IMR-90 (cell line): ENCODE measurements around the gene MEF2C. TPM values are rescaled to one million over a fixed set of nuclear protein-coding genes. Genes with fewer than 3 reads are reported as not detected.

Experiments used
- ATAC-seq: fragments of 200-7000 bp; cut with Tn5 transposase; 2 replicates; pipeline ENCODE4 v1.9.1; 2020; ENCODE audit warnings: low read depth, mild to moderate bottlenecking, moderate library complexity
- BruUV-seq: library from RNA; stranded (reverse); fragments of 400-500 nt; replicated peaks from 2 replicates; lab custom pipeline; 2021; lab: Mats Ljungman, UMichigan
- CTCF ChIA-PET: fragments of 300-600 bp; formaldehyde crosslinking; extraction: SDS; loops from one replicate; lab custom pipeline; 2021; ENCODE audit warnings: antibody characterized with exemption; lab: Yijun Ruan, JAX
- POLR2A ChIA-PET: fragments of 300-600 bp; sonication (Branson Sonifier 250); formaldehyde crosslinking; loops from one replicate; lab custom pipeline; 2022; ENCODE audit warnings: antibody characterized with exemption; ENCODE audit not compliant: unreplicated experiment; lab: Charles Lee
- DNase-seq: peaks from one replicate; pipeline ENCODE4 v3.0.0; 2013
- H2AFZ ChIP-seq: replicated peaks from 2 replicates; pipeline ENCODE3; 2013; ENCODE audit warnings: low read length, mild to moderate bottlenecking; ENCODE audit not compliant: poor library complexity
- H2AK5ac ChIP-seq: 2 replicates; pipeline ENCODE4 v1.6.1; 2013; ENCODE audit warnings: low read depth, low read length, inconsistent platforms
- H2AK9ac ChIP-seq: replicated peaks from 2 replicates; pipeline ENCODE3; 2013; ENCODE audit warnings: mild to moderate bottlenecking, low read depth, low read length, moderate library complexity; ENCODE audit not compliant: poor library complexity
- H2BK120ac ChIP-seq: 2 replicates; pipeline ENCODE4 v1.6.1; 2013; ENCODE audit warnings: low read depth, low read length, inconsistent platforms
- H2BK15ac ChIP-seq: 3 replicates; pipeline ENCODE4 v1.6.1; 2013; ENCODE audit warnings: low read depth, low read length, inconsistent platforms
- H2BK20ac ChIP-seq: 2 replicates; pipeline ENCODE4 v1.6.1; 2013; ENCODE audit warnings: low read depth, mild to moderate bottlenecking, inconsistent platforms, low read length, moderate library complexity
- H2BK5ac ChIP-seq: 2 replicates; pipeline ENCODE4 v1.6.1; 2013; ENCODE audit warnings: mild to moderate bottlenecking, low read depth, low read length, inconsistent platforms; ENCODE audit not compliant: poor library complexity, severe bottlenecking
- H3K14ac ChIP-seq: replicated peaks from 2 replicates; pipeline ENCODE4 v1.6.1; 2013; ENCODE audit warnings: low read depth, low read length, inconsistent platforms
- H3K18ac ChIP-seq: 2 replicates; pipeline ENCODE4 v1.6.1; 2013; ENCODE audit warnings: low read depth, low read length, control low read depth
- H3K23ac ChIP-seq: 2 replicates; pipeline ENCODE4 v1.6.1; 2013; ENCODE audit warnings: low read depth, low read length, inconsistent platforms
- H3K27ac ChIP-seq: 2 replicates; pipeline ENCODE4 v1.5.1; 2013; ENCODE audit warnings: mild to moderate bottlenecking, control low read depth, low read length; ENCODE audit not compliant: insufficient read depth
- H3K27me3 ChIP-seq: 2 replicates; pipeline ENCODE4 v1.6.1; 2013; ENCODE audit warnings: low read length; ENCODE audit not compliant: control insufficient read depth, insufficient read depth
- H3K36me3 ChIP-seq: 2 replicates; pipeline ENCODE4 v1.6.1; 2013; ENCODE audit warnings: low read length, mixed read lengths; ENCODE audit not compliant: control insufficient read depth, insufficient read depth
- H3K4ac ChIP-seq: 2 replicates; pipeline ENCODE4 v1.6.1; 2013; ENCODE audit warnings: low read depth, low read length, inconsistent platforms
- H3K4me1 ChIP-seq: 2 replicates; pipeline ENCODE4 v1.6.1; 2013; ENCODE audit warnings: low read length, mixed read lengths; ENCODE audit not compliant: control insufficient read depth, insufficient read depth
- H3K4me2 ChIP-seq: 2 replicates; pipeline ENCODE4 v1.6.1; 2013; ENCODE audit warnings: low read depth, mild to moderate bottlenecking, control low read depth, low read length, moderate library complexity
- H3K4me3 ChIP-seq: 2 replicates; pipeline ENCODE4 v1.5.1; 2013; ENCODE audit warnings: low read depth, mild to moderate bottlenecking, control low read depth, low read length, moderate library complexity; ENCODE audit not compliant: insufficient read depth
- H3K56ac ChIP-seq: 2 replicates; pipeline ENCODE4 v1.6.1; 2013; ENCODE audit warnings: low read length, inconsistent platforms; ENCODE audit not compliant: insufficient read depth; ENCODE audit errors: extremely low read depth
- H3K79me1 ChIP-seq, 2 experiments: 2 replicates each; pipeline ENCODE4 v1.6.1; 2013; ENCODE audit warnings: low read length in 2 of 2, inconsistent platforms in 1 of 2, low read depth in 1 of 2
- H3K9ac ChIP-seq: 2 replicates; pipeline ENCODE4 v1.6.1; 2013; ENCODE audit warnings: low read depth, low read length, control low read depth
- H3K9me1 ChIP-seq: 2 replicates; pipeline ENCODE4 v1.6.1; 2013; ENCODE audit warnings: low read length, inconsistent platforms; ENCODE audit not compliant: insufficient read depth
- H3K9me3 ChIP-seq: 2 replicates; pipeline ENCODE4 v1.6.1; 2013; ENCODE audit warnings: low read length; ENCODE audit not compliant: control insufficient read depth, insufficient read depth
- H4K20me1 ChIP-seq: 2 replicates; pipeline ENCODE4 v1.6.1; 2013; ENCODE audit warnings: low read length, inconsistent platforms; ENCODE audit not compliant: insufficient read depth
- H4K5ac ChIP-seq: 2 replicates; pipeline ENCODE4 v1.6.1; 2013; ENCODE audit warnings: mild to moderate bottlenecking, low read depth, low read length, control low read depth
- H4K8ac ChIP-seq, 2 experiments: 2 replicates each; pipeline ENCODE4 v1.6.1; 2013; ENCODE audit warnings: low read depth in 2 of 2, low read length in 2 of 2, control low read depth in 1 of 2, inconsistent platforms in 1 of 2
- H4K91ac ChIP-seq: 2 replicates; pipeline ENCODE4 v1.6.1; 2013; ENCODE audit warnings: low read depth, low read length, inconsistent platforms; ENCODE audit not compliant: insufficient read depth
- BHLHE40 ChIP-seq: fragments of 150-350 bp; IDR thresholded peaks from 2 replicates; pipeline ENCODE4 v1.6.1; 2016; ENCODE audit warnings: mild to moderate bottlenecking, low read depth, low read length
- CEBPB ChIP-seq: IDR thresholded peaks from 2 replicates; pipeline ENCODE4 v1.6.1; 2012; ENCODE audit warnings: low read depth, low read length, improper control_type of control experiment
- CHD1 ChIP-seq: IDR thresholded peaks from 2 replicates; pipeline ENCODE4 v1.6.1; 2012; ENCODE audit warnings: low read depth, low read length, improper control_type of control experiment
- FOS ChIP-seq: fragments of 150-350 bp; IDR thresholded peaks from 2 replicates; pipeline ENCODE4 v1.6.1; 2016; ENCODE audit warnings: low read depth, low read length
- MAFK ChIP-seq: IDR thresholded peaks from 2 replicates; pipeline ENCODE4 v1.6.1; 2012; ENCODE audit warnings: low read depth, low read length, improper control_type of control experiment
- MAZ ChIP-seq: IDR thresholded peaks from 2 replicates; pipeline ENCODE4 v1.6.1; 2012; ENCODE audit warnings: low read depth, mild to moderate bottlenecking, low read length, improper control_type of control experiment, moderate library complexity, borderline replicate concordance
- MXI1 ChIP-seq: IDR thresholded peaks from 2 replicates; pipeline ENCODE4 v1.6.1; 2012; ENCODE audit warnings: low read depth, mild to moderate bottlenecking, low read length, moderate library complexity, borderline replicate concordance
- NFE2L2 ChIP-seq: fragments of 150-350 bp; IDR thresholded peaks from 2 replicates; pipeline ENCODE4 v1.6.1; 2016; ENCODE audit warnings: low read depth, mild to moderate bottlenecking, low read length
- POLR2A ChIP-seq: IDR thresholded peaks from 2 replicates; pipeline ENCODE4 v1.6.1; 2012; ENCODE audit warnings: mild to moderate bottlenecking, low read depth, low read length
- RAD21 ChIP-seq: IDR thresholded peaks from 2 replicates; pipeline ENCODE4 v1.6.1; 2012; ENCODE audit warnings: low read length, improper control_type of control experiment
- RCOR1 ChIP-seq: IDR thresholded peaks from 2 replicates; pipeline ENCODE4 v1.6.1; 2012; ENCODE audit warnings: mild to moderate bottlenecking, low read length, improper control_type of control experiment; ENCODE audit not compliant: insufficient replicate concordance
- RFX5 ChIP-seq: IDR thresholded peaks from 2 replicates; pipeline ENCODE4 v1.8.0; 2012; ENCODE audit warnings: low read depth, mild to moderate bottlenecking, low read length, moderate library complexity
- SMC3 ChIP-seq: fragments of 150-350 bp; IDR thresholded peaks from 2 replicates; pipeline ENCODE4 v1.6.1; 2016; ENCODE audit warnings: low read depth, mild to moderate bottlenecking, antibody characterized with exemption, low read length, moderate library complexity
- dilution Hi-C: fragments of 300-500 bp; cut with HindIII; formaldehyde crosslinking; loops from one replicate; pipeline ENCODE4 v1.14.3; 2018; ENCODE audit warnings: low sequenced_read_pairs; ENCODE audit not compliant: unreplicated experiment
- in situ Hi-C: fragments of 300-500 bp; cut with MboI; formaldehyde crosslinking; loops from 3 replicates; pipeline ENCODE4 v1.14.3; 2019; ENCODE audit warnings: low sequenced_read_pairs, inconsistent platforms, mixed read lengths
- intact Hi-C: fragments of 100-400 bp; cut with micrococcal nuclease; formaldehyde crosslinking; loops from 2 replicates; pipeline ENCODE4 v1.10.0; 2022
- polyA plus RNA-seq, 3 experiments: library from polyadenylated mRNA; depleted of rRNA; stranded (reverse); fragments of >200 nt; gene quantifications; 2 replicates each; pipeline ENCODE4 v1.2.3, GENCODE V29; 2012; ENCODE audit warnings: low replicate concordance in 1 of 3
- total RNA-seq: library from RNA; depleted of rRNA; stranded (reverse); fragments of >200 nt; gene quantifications from 2 replicates; pipeline ENCODE4 v1.2.3, GENCODE V29; 2012
- TF ChIP-seq, protein P1 (sequence below): conservative IDR thresholded peaks from 2 replicates; pipeline ENCODE4 v1.5.1; 2012; ENCODE audit warnings: mild to moderate bottlenecking, low read depth, low read length, improper control_type of control experiment
- TF ChIP-seq, protein P2 (sequence below): fragments of 150-350 bp; IDR thresholded peaks from 2 replicates; pipeline ENCODE4 v1.6.1; 2016; ENCODE audit warnings: low read depth, mild to moderate bottlenecking, low read length, moderate library complexity, borderline replicate concordance
- TF ChIP-seq, protein P3 (sequence below): fragments of 150-350 bp; IDR thresholded peaks from 2 replicates; pipeline ENCODE4 v1.6.1; 2017; ENCODE audit warnings: mild to moderate bottlenecking, antibody characterized with exemption, low read length, low read depth

The MEF2C gene
- total and polyA plus RNA-seq, 2 of the 4 experiments (the other 2 are of a cell fraction), result 1.5 to 6.8 TPM

DNA sequence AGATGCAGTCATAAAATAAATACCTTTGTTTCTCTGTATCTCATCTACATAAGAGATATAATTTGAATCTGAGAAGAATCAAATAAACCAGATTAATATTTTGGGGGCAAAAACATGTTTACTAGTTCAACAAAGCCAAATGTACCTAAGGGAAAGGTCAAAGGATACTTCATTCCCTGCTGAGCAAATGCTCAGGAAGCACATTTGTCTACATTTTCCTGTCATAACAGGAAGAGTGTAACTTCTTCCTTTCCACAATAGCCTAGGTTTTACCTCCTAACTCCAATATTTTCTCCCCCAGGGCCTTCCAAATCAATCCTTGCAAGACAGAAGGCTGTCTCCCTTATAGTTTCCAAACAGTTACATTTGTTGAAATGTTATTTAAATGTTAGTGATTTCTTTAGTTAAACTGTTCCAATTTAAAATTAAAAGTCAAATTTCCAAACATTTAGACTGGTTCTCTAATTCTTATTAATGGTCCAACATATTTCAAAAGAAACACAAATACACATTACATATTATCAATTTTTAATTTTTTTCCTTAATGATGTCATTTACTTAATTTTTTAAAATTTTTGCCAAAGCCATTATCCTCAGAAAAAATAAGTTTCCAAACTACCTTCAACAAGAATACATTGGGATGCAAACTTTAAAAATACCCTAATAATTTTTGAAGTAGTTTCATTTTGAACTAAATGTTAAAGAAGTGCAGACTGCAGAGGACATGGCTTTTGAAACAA is 67.8 kb downstream of the MEF2C start:
- Histone ChIP-seq H3K9me3 (no peaks in the 10 kb centered on the region), H3K4ac (no peak overlapping the region), H3K56ac (no peak overlapping the region), H3K23ac (no peak overlapping the region), H3K4me2 (no peak overlapping the region), H3K4me3 (no peak overlapping the region), H4K5ac (no peak overlapping the region), H3K27me3 (no peaks in the 10 kb centered on the region), H2AK9ac (no peak overlapping the region), H4K91ac (no peak overlapping the region), H3K36me3 (no peaks in the 10 kb centered on the region), H2AK5ac (no peak overlapping the region), H2BK120ac (no peak overlapping the region), H2AFZ (no peak overlapping the region), H3K9me1 (no peaks in the 10 kb centered on the region), H4K8ac (no peak overlapping the region), H3K79me1 (no peaks in the 10 kb centered on the region), H4K20me1 (no peaks in the 10 kb centered on the region), H2BK15ac (no peak overlapping the region), H2BK20ac (no peak overlapping the region), H2BK5ac (no peak overlapping the region), H3K14ac (no peak overlapping the region), H3K27ac (no peak overlapping the region), H3K4me1 (no peaks in the 10 kb centered on the region), H3K18ac (no peak overlapping the region), H3K9ac (no peak overlapping the region)
- intact Hi-C loops (no loop called here), in situ Hi-C loops (no loop called here), dilution Hi-C loops (no loop called here)
- ChIA-PET CTCF (interaction anchor here (1.7 kb wide), 1 partner anchor 15 kb away, joined by 6 read pairs; no protein-coding TSS in a partner anchor), POLR2A (no interaction called here)
- DNase-seq (no peak), ATAC-seq (no peak)
- TF ChIP-seq FOS (no peak), BHLHE40 (no peak), RAD21 (no peak), MXI1 (no peak), MAZ (no peak), MAFK (no peak), SMC3 (no peak), RCOR1 (no peak), CHD1 (no peak), RFX5 (no peak), POLR2A (no peak), NFE2L2 (no peak), CEBPB (no peak)
- TF ChIP-seq, protein P1, sequence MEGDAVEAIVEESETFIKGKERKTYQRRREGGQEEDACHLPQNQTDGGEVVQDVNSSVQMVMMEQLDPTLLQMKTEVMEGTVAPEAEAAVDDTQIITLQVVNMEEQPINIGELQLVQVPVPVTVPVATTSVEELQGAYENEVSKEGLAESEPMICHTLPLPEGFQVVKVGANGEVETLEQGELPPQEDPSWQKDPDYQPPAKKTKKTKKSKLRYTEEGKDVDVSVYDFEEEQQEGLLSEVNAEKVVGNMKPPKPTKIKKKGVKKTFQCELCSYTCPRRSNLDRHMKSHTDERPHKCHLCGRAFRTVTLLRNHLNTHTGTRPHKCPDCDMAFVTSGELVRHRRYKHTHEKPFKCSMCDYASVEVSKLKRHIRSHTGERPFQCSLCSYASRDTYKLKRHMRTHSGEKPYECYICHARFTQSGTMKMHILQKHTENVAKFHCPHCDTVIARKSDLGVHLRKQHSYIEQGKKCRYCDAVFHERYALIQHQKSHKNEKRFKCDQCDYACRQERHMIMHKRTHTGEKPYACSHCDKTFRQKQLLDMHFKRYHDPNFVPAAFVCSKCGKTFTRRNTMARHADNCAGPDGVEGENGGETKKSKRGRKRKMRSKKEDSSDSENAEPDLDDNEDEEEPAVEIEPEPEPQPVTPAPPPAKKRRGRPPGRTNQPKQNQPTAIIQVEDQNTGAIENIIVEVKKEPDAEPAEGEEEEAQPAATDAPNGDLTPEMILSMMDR, result no peak
- TF ChIP-seq, protein P2, sequence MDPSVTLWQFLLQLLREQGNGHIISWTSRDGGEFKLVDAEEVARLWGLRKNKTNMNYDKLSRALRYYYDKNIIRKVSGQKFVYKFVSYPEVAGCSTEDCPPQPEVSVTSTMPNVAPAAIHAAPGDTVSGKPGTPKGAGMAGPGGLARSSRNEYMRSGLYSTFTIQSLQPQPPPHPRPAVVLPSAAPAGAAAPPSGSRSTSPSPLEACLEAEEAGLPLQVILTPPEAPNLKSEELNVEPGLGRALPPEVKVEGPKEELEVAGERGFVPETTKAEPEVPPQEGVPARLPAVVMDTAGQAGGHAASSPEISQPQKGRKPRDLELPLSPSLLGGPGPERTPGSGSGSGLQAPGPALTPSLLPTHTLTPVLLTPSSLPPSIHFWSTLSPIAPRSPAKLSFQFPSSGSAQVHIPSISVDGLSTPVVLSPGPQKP, result no peak
- TF ChIP-seq, protein P3, sequence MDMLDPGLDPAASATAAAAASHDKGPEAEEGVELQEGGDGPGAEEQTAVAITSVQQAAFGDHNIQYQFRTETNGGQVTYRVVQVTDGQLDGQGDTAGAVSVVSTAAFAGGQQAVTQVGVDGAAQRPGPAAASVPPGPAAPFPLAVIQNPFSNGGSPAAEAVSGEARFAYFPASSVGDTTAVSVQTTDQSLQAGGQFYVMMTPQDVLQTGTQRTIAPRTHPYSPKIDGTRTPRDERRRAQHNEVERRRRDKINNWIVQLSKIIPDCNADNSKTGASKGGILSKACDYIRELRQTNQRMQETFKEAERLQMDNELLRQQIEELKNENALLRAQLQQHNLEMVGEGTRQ, result no peak
- BruUV-seq, result no TSS peak
